ENCODE results near the gene PLEKHM3. TPM values are rescaled to one million over a fixed set of nuclear protein-coding genes. Genes with fewer than 3 reads are reported as not detected.

PLEKHM3 gene
- total and polyA plus RNA-seq, 2 of the 13 experiments (the other 11 are each of a cell fraction or from before 2014, with no cell fraction given): 4.5 to 4.7 TPM

- TF ChIP-seq CSRNP1 (CRISPR knock-in tag; IDR thresholded peaks at IDR 0.05) (no peak), ARNTL (CRISPR knock-in tag; IDR thresholded peaks at IDR 0.05) (peak; percentile 63; the same call in 1 of the 2 replicates), PHF20 (CRISPR knock-in tag; IDR thresholded peaks at IDR 0.05) (no peak), SRY (CRISPR knock-in tag; IDR thresholded peaks at IDR 0.05) (no peak), FOXK1 (CRISPR knock-in tag; IDR thresholded peaks at IDR 0.05; ENCODE audit: borderline replicate concordance, low read depth) (peak; percentile 50; the same call in 1 of the 2 replicates), ZNF180 (CRISPR knock-in tag; IDR thresholded peaks at IDR 0.05; ENCODE audit: borderline replicate concordance, low read depth) (no peak), FOXA3 (CRISPR knock-in tag; IDR thresholded peaks at IDR 0.05) (peak; percentile 59), ZNF570 (CRISPR knock-in tag; IDR thresholded peaks at IDR 0.05; ENCODE audit: borderline replicate concordance) (no peak), GMEB1 (CRISPR knock-in tag; IDR thresholded peaks at IDR 0.05; ENCODE audit: borderline replicate concordance) (no peak), RNF2 (conservative IDR thresholded peaks at IDR 0.05; ENCODE audit: low read depth) (no peak), RERE (CRISPR knock-in tag; IDR thresholded peaks at IDR 0.05; ENCODE audit: low read depth) (0 out of 2 replicates have a peak, but pooled peaks have one; percentile 20), ZNF232 (CRISPR knock-in tag; IDR thresholded peaks at IDR 0.05; ENCODE audit: borderline replicate concordance) (no peak), ZBTB25 (CRISPR knock-in tag; IDR thresholded peaks at IDR 0.05) (no peak), THAP9 (CRISPR knock-in tag; IDR thresholded peaks at IDR 0.05; ENCODE audit: borderline replicate concordance) (no peak), ZC3H4 (CRISPR knock-in tag; IDR thresholded peaks at IDR 0.05; ENCODE audit: borderline replicate concordance) (no peak)
Observed at GRCh38 chr2:207897541-207898353, 127.6 kb downstream of the PLEKHM3 start (continued).

Measured in HepG2 (cell line).